ENCODE results near the gene IQSEC1.

Gene IQSEC1

GRCh38 chr3:13067778-13068177, 5.5 kb downstream of the IQSEC1 start:
- DNase-seq, result no peak

- DNase-seq, result no peak
These were observed 6.4 kb downstream of the IQSEC1 start for GRCh38 chr3:13066834-13067233.

GRCh38 chr3:13066236-13066635, 7.0 kb downstream of the IQSEC1 start:
- DNase-seq, result no peak

GRCh38 chr3:13065727-13066126, 7.5 kb downstream of the IQSEC1 start:
- DNase-seq, result peak in 1 of 14 donors; percentile 21

- DNase-seq, result no peak
These were observed 8.3 kb downstream of the IQSEC1 start for GRCh38 chr3:13064964-13065363.

- peak in 1 of 14 donors; percentile 25 for DNase-seq
These were observed 8.9 kb downstream of the IQSEC1 start for GRCh38 chr3:13064159-13064868.

GRCh38 chr3:13063225-13063624, 10.0 kb downstream of the IQSEC1 start:
- DNase-seq, result no peak

GRCh38 chr3:13062647-13063046, 10.6 kb downstream of the IQSEC1 start:
- DNase-seq, result no peak

- no peak for DNase-seq
These were observed 12.8 kb downstream of the IQSEC1 start for GRCh38 chr3:13060341-13060910.

GRCh38 chr3:13058346-13059120, 14.7 kb downstream of the IQSEC1 start:
- no peak for DNase-seq

- DNase-seq, result peak in 5 of 14 donors; percentile 25 to 45 (median 39)
These were observed 15.8 kb downstream of the IQSEC1 start for GRCh38 chr3:13057282-13058040.

- DNase-seq, result no peak
These were observed 17.6 kb downstream of the IQSEC1 start for GRCh38 chr3:13055634-13056033.

- DNase-seq, result peak in 4 of 14 donors; percentile 15 to 55 (median 38)
These were observed 18.6 kb downstream of the IQSEC1 start for GRCh38 chr3:13054341-13055285.

GRCh38 chr3:13053893-13054292, 19.3 kb downstream of the IQSEC1 start:
- peak in 7 of 14 donors; percentile 19 to 54 (median 35) for DNase-seq

GRCh38 chr3:13053420-13053819, 19.8 kb downstream of the IQSEC1 start:
- DNase-seq, result no peak

GRCh38 chr3:13052191-13052820, 20.9 kb downstream of the IQSEC1 start:
- peak in 1 of 14 donors; percentile 17 for DNase-seq

- DNase-seq, result no peak
These were observed 21.6 kb downstream of the IQSEC1 start for GRCh38 chr3:13051581-13051980.

GRCh38 chr3:13051066-13051465, 22.2 kb downstream of the IQSEC1 start:
- DNase-seq, result peak in 1 of 14 donors; percentile 25

- no peak for DNase-seq
These were observed 22.8 kb downstream of the IQSEC1 start for GRCh38 chr3:13050446-13050845.

- DNase-seq, result no peak
These were observed 23.8 kb downstream of the IQSEC1 start for GRCh38 chr3:13049400-13049799.

All from C1 segment of cervical spinal cord (tissue), 14 donors.